Measurements from ENCODE around the gene WWOX. TPM values are rescaled to one million over a fixed set of nuclear protein-coding genes. Genes with fewer than 3 reads are reported as not detected.

The WWOX gene
- total and polyA plus RNA-seq, 2 of the 13 experiments (the other 11 are each of a cell fraction or from before 2014, with no cell fraction given): 9.1 to 37.4 TPM

DNA sequence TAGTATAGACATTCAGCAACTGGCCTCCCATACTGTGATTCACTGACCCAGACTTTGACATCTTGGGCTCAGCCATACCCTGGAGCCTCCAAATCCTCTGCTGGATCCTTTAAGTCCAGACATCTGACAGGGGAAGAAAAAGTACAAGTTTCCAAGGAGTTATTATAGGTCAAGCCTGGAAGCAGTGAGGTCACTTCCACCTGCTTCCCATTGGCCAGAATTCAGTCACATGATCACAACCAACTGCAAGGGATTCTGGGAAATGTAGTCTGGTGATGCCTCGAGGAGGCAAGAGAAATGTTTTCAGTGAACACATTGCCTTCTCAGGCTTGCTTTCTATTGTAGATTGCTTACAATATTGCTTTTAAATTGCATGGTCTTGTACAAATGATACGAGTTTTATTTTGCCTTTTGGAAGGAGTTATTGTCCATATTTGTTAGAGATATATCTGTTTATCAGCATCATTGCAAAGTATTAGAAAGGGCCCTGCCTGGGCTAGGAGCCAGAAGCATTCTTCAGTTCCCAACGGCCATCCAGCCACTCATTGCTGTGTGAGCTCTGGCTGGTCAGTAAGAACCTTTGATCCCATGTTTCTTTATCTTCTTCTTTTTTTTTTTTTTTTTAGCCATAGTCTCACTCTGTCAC is 696.9 kb downstream of the WWOX start (continued):
- TF ChIP-seq, protein P1, sequence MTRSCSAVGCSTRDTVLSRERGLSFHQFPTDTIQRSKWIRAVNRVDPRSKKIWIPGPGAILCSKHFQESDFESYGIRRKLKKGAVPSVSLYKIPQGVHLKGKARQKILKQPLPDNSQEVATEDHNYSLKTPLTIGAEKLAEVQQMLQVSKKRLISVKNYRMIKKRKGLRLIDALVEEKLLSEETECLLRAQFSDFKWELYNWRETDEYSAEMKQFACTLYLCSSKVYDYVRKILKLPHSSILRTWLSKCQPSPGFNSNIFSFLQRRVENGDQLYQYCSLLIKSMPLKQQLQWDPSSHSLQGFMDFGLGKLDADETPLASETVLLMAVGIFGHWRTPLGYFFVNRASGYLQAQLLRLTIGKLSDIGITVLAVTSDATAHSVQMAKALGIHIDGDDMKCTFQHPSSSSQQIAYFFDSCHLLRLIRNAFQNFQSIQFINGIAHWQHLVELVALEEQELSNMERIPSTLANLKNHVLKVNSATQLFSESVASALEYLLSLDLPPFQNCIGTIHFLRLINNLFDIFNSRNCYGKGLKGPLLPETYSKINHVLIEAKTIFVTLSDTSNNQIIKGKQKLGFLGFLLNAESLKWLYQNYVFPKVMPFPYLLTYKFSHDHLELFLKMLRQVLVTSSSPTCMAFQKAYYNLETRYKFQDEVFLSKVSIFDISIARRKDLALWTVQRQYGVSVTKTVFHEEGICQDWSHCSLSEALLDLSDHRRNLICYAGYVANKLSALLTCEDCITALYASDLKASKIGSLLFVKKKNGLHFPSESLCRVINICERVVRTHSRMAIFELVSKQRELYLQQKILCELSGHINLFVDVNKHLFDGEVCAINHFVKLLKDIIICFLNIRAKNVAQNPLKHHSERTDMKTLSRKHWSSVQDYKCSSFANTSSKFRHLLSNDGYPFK (CRISPR knock-in tag; IDR thresholded peaks at IDR 0.05; ENCODE audit: borderline replicate concordance): no peak
- TF ChIP-seq ZNF891 (CRISPR knock-in tag; IDR thresholded peaks at IDR 0.05): no peak
- no peak for TF ChIP-seq ZNF557 (CRISPR knock-in tag; IDR thresholded peaks at IDR 0.05)
- TF ChIP-seq ZNF790 (CRISPR knock-in tag; IDR thresholded peaks at IDR 0.05; ENCODE audit: borderline replicate concordance): no peak
- TF ChIP-seq, protein P2, sequence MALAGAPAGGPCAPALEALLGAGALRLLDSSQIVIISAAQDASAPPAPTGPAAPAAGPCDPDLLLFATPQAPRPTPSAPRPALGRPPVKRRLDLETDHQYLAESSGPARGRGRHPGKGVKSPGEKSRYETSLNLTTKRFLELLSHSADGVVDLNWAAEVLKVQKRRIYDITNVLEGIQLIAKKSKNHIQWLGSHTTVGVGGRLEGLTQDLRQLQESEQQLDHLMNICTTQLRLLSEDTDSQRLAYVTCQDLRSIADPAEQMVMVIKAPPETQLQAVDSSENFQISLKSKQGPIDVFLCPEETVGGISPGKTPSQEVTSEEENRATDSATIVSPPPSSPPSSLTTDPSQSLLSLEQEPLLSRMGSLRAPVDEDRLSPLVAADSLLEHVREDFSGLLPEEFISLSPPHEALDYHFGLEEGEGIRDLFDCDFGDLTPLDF (CRISPR knock-in tag; IDR thresholded peaks at IDR 0.05): no peak
- TF ChIP-seq, protein P3, sequence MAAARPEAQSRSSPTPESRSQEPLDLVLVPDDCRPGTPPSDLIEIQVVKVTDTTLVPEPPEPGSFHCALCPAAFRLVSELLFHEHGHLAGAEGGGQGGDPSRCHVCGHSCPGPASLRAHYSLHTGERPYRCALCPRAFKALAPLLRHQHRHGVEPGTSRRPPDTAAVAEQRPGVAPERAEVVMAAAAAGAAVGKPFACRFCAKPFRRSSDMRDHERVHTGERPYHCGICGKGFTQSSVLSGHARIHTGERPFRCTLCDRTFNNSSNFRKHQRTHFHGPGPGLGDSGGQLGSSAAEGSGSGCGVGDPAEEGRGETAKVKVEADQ (CRISPR knock-in tag; IDR thresholded peaks at IDR 0.05; ENCODE audit: borderline replicate concordance): no peak
- TF ChIP-seq RFX5 (IDR thresholded peaks at IDR 0.05; ENCODE audit: low read depth, low read length): no peak

DNA sequence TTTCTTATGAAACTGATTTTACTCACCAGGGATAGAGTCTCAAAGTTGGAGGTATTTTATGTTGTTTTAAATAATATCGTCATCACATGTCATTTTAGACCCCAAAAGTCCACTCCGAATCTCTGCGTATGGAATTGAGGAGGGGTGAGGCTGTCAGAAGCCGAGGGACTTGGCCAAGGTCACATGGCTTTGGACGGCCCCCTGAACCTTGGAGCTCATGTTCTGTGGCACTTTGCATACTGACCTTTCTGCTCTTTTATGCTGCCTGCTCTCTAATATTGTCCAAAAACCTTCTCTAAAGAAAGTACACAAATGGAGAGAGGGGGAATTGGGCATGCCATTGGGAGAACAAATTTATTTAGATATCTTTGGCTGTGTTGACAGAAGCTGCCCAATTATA is 700.0 kb downstream of the WWOX start:
- 13% methylated on average over 5 of the region's 5 CpGs for WGBS (ENCODE audit: low lambda C conversion rate)
- in situ Hi-C loops (cut with HindIII; ENCODE audit: extremely low pct_ligation_motif_present, low pct_unique_long_range_greater_than_20kb) (no loop called here), intact Hi-C loops (cut with micrococcal nuclease; ENCODE audit: unreplicated experiment) (no loop called here)
- peak; percentile 30 for FAIRE-seq
- Histone ChIP-seq H3K36me3 (replicated peaks in 1 of 2; ENCODE audit: control insufficient read depth in 1 of 2, insufficient read depth in 2 of 2, low read length in 2 of 2) (no peaks in the 10 kb centered on the region), H3K79me2 (ENCODE audit: insufficient read depth, low read length) (no peaks in the 10 kb centered on the region), H3K9me3 (ENCODE audit: low read length) (no peaks in the 10 kb centered on the region), H3K4me3 (replicated peaks in 1 of 3; ENCODE audit: insufficient read depth in 1 of 3, low read depth in 2 of 3, low read length in 3 of 3) (no peak overlapping the region), H3K27me3 (ENCODE audit: control insufficient read depth in 1 of 2, insufficient read depth in 2 of 2, low read length in 2 of 2) (no peaks in the 10 kb centered on the region), H3K27ac (ENCODE audit: extremely low read length, insufficient read depth, low read length) (no peak overlapping the region), H3K9ac (ENCODE audit: insufficient read depth, low read depth, low read length) (no peak overlapping the region), H2AFZ (ENCODE audit: low read length) (no peak overlapping the region), H4K20me1 (ENCODE audit: insufficient read depth, low read length) (no peaks in the 10 kb centered on the region), H3K4me1 (ENCODE audit: insufficient read depth, low read length) (peaks cover 32% of the 10 kb centered on the region), H3K4me2 (ENCODE audit: low read depth, low read length) (peak overlapping the region; percentile 19)
- no TSS peak for BruUV-seq (replicated peaks)
- POLR2A ChIA-PET: no interaction called here
- DNase-seq (ENCODE audit: low spot score): no peak
- ATAC-seq: peak; percentile 23; the same call in 1 of the 3 replicates
- CTCF ChIA-PET (ENCODE audit: low intra/inter-chr PET ratio, low total read pairs): no interaction called here
- TF ChIP-seq STAT5B (CRISPR knock-in tag; IDR thresholded peaks at IDR 0.05) (no peak), ZNF549 (CRISPR knock-in tag; IDR thresholded peaks at IDR 0.05) (0 out of 2 replicates have a peak, but pooled peaks have one; percentile 37), SALL1 (CRISPR knock-in tag; IDR thresholded peaks at IDR 0.05) (peak; percentile 52), HNF4G (IDR thresholded peaks at IDR 0.05; ENCODE audit: borderline replicate concordance, low read depth, low read length) (0 out of 2 replicates have a peak, but pooled peaks have one; percentile 17), HNF4G (CRISPR knock-in tag; IDR thresholded peaks at IDR 0.05; ENCODE audit: borderline replicate concordance, low read depth) (no peak), ZSCAN25 (CRISPR knock-in tag; IDR thresholded peaks at IDR 0.05) (peak; percentile 95), HNF4A (CRISPR knock-in tag; IDR thresholded peaks at IDR 0.05) (peak; percentile 56)
- TF ChIP-seq, protein P4, sequence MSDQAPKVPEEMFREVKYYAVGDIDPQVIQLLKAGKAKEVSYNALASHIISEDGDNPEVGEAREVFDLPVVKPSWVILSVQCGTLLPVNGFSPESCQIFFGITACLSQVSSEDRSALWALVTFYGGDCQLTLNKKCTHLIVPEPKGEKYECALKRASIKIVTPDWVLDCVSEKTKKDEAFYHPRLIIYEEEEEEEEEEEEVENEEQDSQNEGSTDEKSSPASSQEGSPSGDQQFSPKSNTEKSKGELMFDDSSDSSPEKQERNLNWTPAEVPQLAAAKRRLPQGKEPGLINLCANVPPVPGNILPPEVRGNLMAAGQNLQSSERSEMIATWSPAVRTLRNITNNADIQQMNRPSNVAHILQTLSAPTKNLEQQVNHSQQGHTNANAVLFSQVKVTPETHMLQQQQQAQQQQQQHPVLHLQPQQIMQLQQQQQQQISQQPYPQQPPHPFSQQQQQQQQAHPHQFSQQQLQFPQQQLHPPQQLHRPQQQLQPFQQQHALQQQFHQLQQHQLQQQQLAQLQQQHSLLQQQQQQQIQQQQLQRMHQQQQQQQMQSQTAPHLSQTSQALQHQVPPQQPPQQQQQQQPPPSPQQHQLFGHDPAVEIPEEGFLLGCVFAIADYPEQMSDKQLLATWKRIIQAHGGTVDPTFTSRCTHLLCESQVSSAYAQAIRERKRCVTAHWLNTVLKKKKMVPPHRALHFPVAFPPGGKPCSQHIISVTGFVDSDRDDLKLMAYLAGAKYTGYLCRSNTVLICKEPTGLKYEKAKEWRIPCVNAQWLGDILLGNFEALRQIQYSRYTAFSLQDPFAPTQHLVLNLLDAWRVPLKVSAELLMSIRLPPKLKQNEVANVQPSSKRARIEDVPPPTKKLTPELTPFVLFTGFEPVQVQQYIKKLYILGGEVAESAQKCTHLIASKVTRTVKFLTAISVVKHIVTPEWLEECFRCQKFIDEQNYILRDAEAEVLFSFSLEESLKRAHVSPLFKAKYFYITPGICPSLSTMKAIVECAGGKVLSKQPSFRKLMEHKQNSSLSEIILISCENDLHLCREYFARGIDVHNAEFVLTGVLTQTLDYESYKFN (CRISPR knock-in tag; conservative IDR thresholded peaks at IDR 0.05): peak; percentile 35; the same call in 1 of the 2 replicates
